Tibial nerve (tissue), 4 donors: Measurements from ENCODE around the gene DUSP14. TPM values are rescaled to one million over a fixed set of nuclear protein-coding genes. Genes with fewer than 3 reads are reported as not detected.

ENCODE experiments used
- DNase-seq, 2 donors: peaks; one replicate each; pipeline ENCODE4 v3.0.0-alpha.2; 2019; ENCODE audit warnings: low spot score in 2 of 2
- H3K27ac ChIP-seq, 4 donors: fragments of 200-600 bp; sonication (generic) in 3 of 4; one replicate each; pipeline ENCODE4 v1.5.1; 2017 to 2019; ENCODE audit warnings: mild to moderate bottlenecking in 1 of 4
- H3K27me3 ChIP-seq, 2 donors: fragments of 200-600 bp; sonication (generic) in 1 of 2; one replicate each; pipeline versions ENCODE4 v1.5.1 to v1.6.0; 2017 to 2019
- H3K36me3 ChIP-seq, 3 donors: fragments of 200-600 bp; sonication (generic); one replicate each; pipeline ENCODE4 v1.5.1; 2018 to 2019
- H3K4me1 ChIP-seq, 4 donors: fragments of 200-600 bp; sonication (generic) in 3 of 4; one replicate each; pipeline ENCODE4 v1.5.1; 2017 to 2019
- H3K4me3 ChIP-seq, 4 donors: fragments of 200-600 bp; sonication (generic) in 3 of 4; one replicate each; pipeline ENCODE4 v1.5.1; 2017 to 2019; ENCODE audit warnings: mild to moderate bottlenecking in 1 of 4, moderate library complexity in 1 of 4
- H3K9me3 ChIP-seq, 4 donors: fragments of 200-600 bp; sonication (generic) in 3 of 4; one replicate each; pipeline ENCODE4 v1.5.1; 2017 to 2019
- CTCF ChIP-seq, 5 experiments: fragments of 200-600 bp in 3 of 5; fragments of 450-650 bp in 2 of 5; sonication (generic) in 3 of 5; IDR thresholded peaks; one replicate each; pipeline ENCODE4 v1.5.1; 2016 to 2019; ENCODE audit warnings: antibody characterized with exemption in 5 of 5, mild to moderate bottlenecking in 3 of 5, moderate library complexity in 2 of 5
- EP300 ChIP-seq, 2 donors: sonication (generic); formaldehyde crosslinking; IDR thresholded peaks; one replicate each; pipeline ENCODE4 v1.6.1; 2017; ENCODE audit warnings: antibody characterized with exemption in 2 of 2, mild to moderate bottlenecking in 1 of 2
- POLR2A ChIP-seq, 2 donors: fragments of 450-650 bp; IDR thresholded peaks; one replicate each; pipeline ENCODE4 v1.6.1; 2017; ENCODE audit warnings: antibody characterized with exemption in 2 of 2, mild to moderate bottlenecking in 2 of 2, moderate library complexity in 2 of 2
- WGBS, 2 donors: methylation state at CpG; one replicate each; pipeline ENCODE4 v1.1.5; 2018; 5-methylcytosine and 5-hydroxymethylcytosine counted together
- total RNA-seq, 4 donors: library from RNA; depleted of rRNA; stranded (reverse); fragments of >200 nt; gene quantifications; one replicate each; pipeline ENCODE4 v1.1.0, GENCODE V29; 2016

Gene DUSP14
- total RNA-seq, 4 donors from 2014 or later: 14.7 to 27.8 (median 19.5) TPM

GRCh38 chr17:37465069-37465616 lies 24.5 kb upstream of the DUSP14 start:
- Histone ChIP-seq H3K36me3 (peaks cover 0 to 91% (median 5%) of the 10 kb centered on the region in 3 donors), H3K4me3 (no peak overlapping the region), H3K4me1 (no peaks in the 10 kb centered on the region), H3K9me3 (no peaks in the 10 kb centered on the region), H3K27me3 (no peaks in the 10 kb centered on the region), H3K27ac (no peak overlapping the region)
- 90 to 97% methylated on average over 7 of the region's 7 CpGs for WGBS, 2 donors
- TF ChIP-seq CTCF (IDR thresholded peaks at IDR 0.05) (no peak), EP300 (IDR thresholded peaks at IDR 0.05) (no peak), POLR2A (IDR thresholded peaks at IDR 0.05) (no peak)
- no peak for DNase-seq

- Histone ChIP-seq H3K27ac (no peak overlapping the region), H3K9me3 (no peaks in the 10 kb centered on the region), H3K4me3 (no peak overlapping the region), H3K4me1 (no peaks in the 10 kb centered on the region), H3K27me3 (no peaks in the 10 kb centered on the region), H3K36me3 (peaks cover 0 to 94% (median 5%) of the 10 kb centered on the region in 3 donors)
- no peak for TF ChIP-seq CTCF (IDR thresholded peaks at IDR 0.05)
- no peak for TF ChIP-seq EP300 (IDR thresholded peaks at IDR 0.05)
- no peak for TF ChIP-seq POLR2A (IDR thresholded peaks at IDR 0.05)
- DNase-seq: no peak
- 93 to 100% methylated on average over 1 of the region's 1 CpG for WGBS, 2 donors
These were observed 23.2 kb upstream of the DUSP14 start for GRCh38 chr17:37466471-37466870.

DNA sequence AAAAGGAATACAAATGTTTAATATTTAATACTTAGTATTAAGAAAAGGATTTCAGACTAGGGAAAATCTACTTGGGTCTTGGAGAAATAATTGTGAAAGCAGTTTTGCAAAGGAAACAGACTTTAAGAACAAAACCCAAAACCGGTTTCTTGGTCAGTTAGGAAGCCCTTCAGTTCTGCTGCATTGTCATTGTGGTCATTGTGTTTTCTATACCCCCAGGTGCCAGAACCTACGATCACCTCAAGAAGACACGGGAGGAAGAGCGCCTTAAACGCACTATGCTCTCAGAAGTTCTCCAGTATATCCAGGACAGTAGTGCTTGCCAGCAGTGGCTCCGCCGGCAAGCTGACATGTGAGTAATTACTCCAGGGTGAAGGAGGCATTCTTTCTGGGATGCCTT lies 19.5 kb upstream of the DUSP14 start:
- no peak overlapping the region for H3K27ac ChIP-seq
- DNase-seq: no peak

GRCh38 chr17:37475731-37476420 lies 13.8 kb upstream of the DUSP14 start:
- DNase-seq: no peak
- Histone ChIP-seq H3K4me1 (peaks cover 0 to 8% (median 0%) of the 10 kb centered on the region in 4 donors), H3K36me3 (peaks cover 0 to 85% (median 0%) of the 10 kb centered on the region in 3 donors), H3K27ac (no peak overlapping the region), H3K27me3 (no peaks in the 10 kb centered on the region), H3K4me3 (no peak overlapping the region), H3K9me3 (no peaks in the 10 kb centered on the region)
- WGBS, 2 donors: 80 to 91% methylated on average over 1 of the region's 1 CpG
- TF ChIP-seq POLR2A (IDR thresholded peaks at IDR 0.05) (no peak), EP300 (IDR thresholded peaks at IDR 0.05) (no peak), CTCF (IDR thresholded peaks at IDR 0.05) (no peak)

More for the DNA sequence above, 19.5 kb upstream of the DUSP14 start:
- TF ChIP-seq POLR2A (IDR thresholded peaks at IDR 0.05) (no peak), CTCF (IDR thresholded peaks at IDR 0.05) (no peak), EP300 (IDR thresholded peaks at IDR 0.05) (no peak)
- H3K27me3 ChIP-seq: no peaks in the 10 kb centered on the region
- H3K4me3 ChIP-seq: no peak overlapping the region
- peaks cover 0 to 99% (median 0%) of the 10 kb centered on the region in 3 donors for H3K36me3 ChIP-seq
- WGBS, 2 donors: 88 to 93% methylated on average over 7 of the region's 7 CpGs
- H3K9me3 ChIP-seq: no peaks in the 10 kb centered on the region
- H3K4me1 ChIP-seq: no peaks in the 10 kb centered on the region

- TF ChIP-seq POLR2A (IDR thresholded peaks at IDR 0.05) (no peak), EP300 (IDR thresholded peaks at IDR 0.05) (no peak), CTCF (IDR thresholded peaks at IDR 0.05) (no peak)
- no peaks in the 10 kb centered on the region for H3K27me3 ChIP-seq
- H3K4me1 ChIP-seq: peaks cover 0 to 8% (median 0%) of the 10 kb centered on the region in 4 donors
- no peak overlapping the region for H3K4me3 ChIP-seq
- peak overlapping the region in 1 of 4 donors; percentile 58 for H3K27ac ChIP-seq
- DNase-seq: no peak
- 57 to 66% methylated on average over 4 of the region's 4 CpGs for WGBS, 2 donors
- H3K9me3 ChIP-seq: no peaks in the 10 kb centered on the region
- peaks cover 0 to 78% (median 0%) of the 10 kb centered on the region in 3 donors for H3K36me3 ChIP-seq
These were observed 13.1 kb upstream of the DUSP14 start for GRCh38 chr17:37476431-37477120.
